H1 (cell line): ENCODE results near the gene GRIK4. TPM values are rescaled to one million over a fixed set of nuclear protein-coding genes. Genes with fewer than 3 reads are reported as not detected.

Experiments used
- CHD7 ChIP-seq: fragments of 300-600 bp; sonication (generic); IDR thresholded peaks from 2 replicates; pipeline ENCODE4 v1.7.1; 2012; ENCODE audit warnings: low read length, moderate library complexity, mild to moderate bottlenecking, inconsistent platforms; ENCODE audit not compliant: insufficient replicate concordance
- CTBP2 ChIP-seq: IDR thresholded peaks from 2 replicates; pipeline ENCODE4 v1.7.0; 2011; ENCODE audit warnings: borderline replicate concordance, mild to moderate bottlenecking, moderate library complexity, mixed read lengths, low read length; ENCODE audit not compliant: insufficient read depth, insufficient read length
- E2F6 ChIP-seq: IDR thresholded peaks from 2 replicates; pipeline ENCODE4 v1.6.1; 2012; ENCODE audit warnings: inconsistent platforms
- FOSL1 ChIP-seq: IDR thresholded peaks from 2 replicates; pipeline ENCODE4 v1.6.1; 2011; ENCODE audit warnings: mild to moderate bottlenecking, low read depth, low read length, moderate library complexity; ENCODE audit not compliant: insufficient read depth
- KDM1A ChIP-seq: fragments of 200-600, 300-600 bp; sonication (generic); IDR thresholded peaks from 2 replicates; pipeline ENCODE4 v1.7.1; 2016; ENCODE audit warnings: mild to moderate bottlenecking, low read length, borderline replicate concordance
- RFX5 ChIP-seq: IDR thresholded peaks from 2 replicates; pipeline ENCODE4 v1.6.1; 2011; ENCODE audit warnings: low read depth, low read length, improper control_type of control experiment, borderline replicate concordance
- SAP30 ChIP-seq: fragments of 300-600 bp; sonication (generic); IDR thresholded peaks from 2 replicates; pipeline ENCODE4 v1.7.1; 2012; ENCODE audit warnings: low read length, moderate library complexity, mild to moderate bottlenecking, inconsistent platforms; ENCODE audit not compliant: insufficient read depth, insufficient replicate concordance
- SRF ChIP-seq: IDR thresholded peaks from 2 replicates; pipeline ENCODE4 v1.6.1; 2011; ENCODE audit warnings: mild to moderate bottlenecking, low read depth, low read length, moderate library complexity
- YY1 ChIP-seq: IDR thresholded peaks from 2 replicates; pipeline ENCODE4 v1.6.1; 2011; ENCODE audit warnings: low read depth, mild to moderate bottlenecking, low read length
- polyA plus RNA-seq, 7 experiments: library from polyadenylated mRNA; depleted of rRNA in 3 of 7; stranded (reverse) in 5 of 7; unstranded in 2 of 7; fragments of >200 nt in 5 of 7; fragments of 200-250 nt in 2 of 7; gene quantifications; 1 replicate in 5 of 7; 2 replicates in 1 of 7; 4 replicates in 1 of 7; pipeline versions ENCODE4 v1.2.1 to v1.2.3, GENCODE V29; 2011 to 2013; ENCODE audit warnings: missing spikeins in 2 of 7, mixed read lengths in 2 of 7
- total RNA-seq: library from RNA; stranded (reverse); fragmentation: NEBNext Ultra II Directional; extraction: Animal tissue kit (Norgen Biotek cat#: 25700); gene quantifications from 2 replicates; pipeline ENCODE4 v1.2.1, GENCODE V29; 2021

Gene GRIK4
- total and polyA plus RNA-seq, 2 of the 8 experiments (the other 6 are each of a cell fraction or from before 2014, with no cell fraction given), result 1.2 to 2.9 TPM

GRCh38 chr11:120894202-120894985, 382.8 kb downstream of the GRIK4 start (continued):
- TF ChIP-seq CHD7, result no peak
- no peak for TF ChIP-seq SRF
- no peak for TF ChIP-seq CTBP2
- TF ChIP-seq SAP30, result no peak
- TF ChIP-seq KDM1A, result no peak
- TF ChIP-seq YY1, result no peak
- TF ChIP-seq FOSL1, result no peak
- TF ChIP-seq E2F6, result no peak
- TF ChIP-seq RFX5, result no peak
